Endothelial cell of umbilical vein (primary cell): Measurements from ENCODE around the gene CYGB. TPM values are rescaled to one million over a fixed set of nuclear protein-coding genes. Genes with fewer than 3 reads are reported as not detected.

Experiments used
- BruUV-seq: library from RNA; stranded (reverse); fragments of 400-500 nt; replicated peaks from 2 replicates; lab custom pipeline; 2021; lab: Mats Ljungman, UMichigan
- CTCF ChIA-PET: fragments of 300-600, 350-600 bp; sonication (Branson Sonifier 250); formaldehyde crosslinking; loops from one replicate; lab custom pipeline; 2021; ENCODE audit warnings: antibody characterized with exemption, inconsistent platforms; lab: Charles Lee
- POLR2A ChIA-PET: fragments of 300-600, 350-600 bp; sonication (Branson Sonifier 250); formaldehyde crosslinking; loops from one replicate; lab custom pipeline; 2021; ENCODE audit warnings: antibody characterized with exemption, inconsistent platforms; lab: Charles Lee
- DNase-seq: peaks from one replicate; pipeline ENCODE4 v3.0.0-alpha.2; 2011; ENCODE audit warnings: low read depth, low spot score
- FAIRE-seq: peaks from 2 replicates; lab custom pipeline; 2011; peaks lifted over from hg19 to GRCh38; lab: Jason Lieb, UNC
- H2AFZ ChIP-seq: 2 replicates; pipeline ENCODE4 v1.6.0; 2012; ENCODE audit warnings: low read depth, low read length, control low read depth, inconsistent platforms
- H3K27ac ChIP-seq: 2 replicates; pipeline ENCODE4 v1.5.1; 2011; ENCODE audit warnings: low read depth, mild to moderate bottlenecking, control low read depth, low read length, moderate library complexity; ENCODE audit not compliant: insufficient read depth
- H3K27me3 ChIP-seq, 2 experiments: 2 replicates each; pipeline versions ENCODE4 v1.6.0 to v1.6.1; 2011; ENCODE audit warnings: low read length in 2 of 2, mixed read lengths in 1 of 2; ENCODE audit not compliant: control insufficient read depth in 2 of 2, insufficient read depth in 2 of 2
- H3K36me3 ChIP-seq, 2 experiments: 2 replicates in 1 of 2; 3 replicates in 1 of 2; pipeline ENCODE4 v1.5.1; 2011; ENCODE audit warnings: low read length in 2 of 2, mild to moderate bottlenecking in 1 of 2, moderate library complexity in 1 of 2; ENCODE audit not compliant: control insufficient read depth in 2 of 2, insufficient read depth in 2 of 2; ENCODE audit errors: extremely low read depth in 1 of 2
- H3K4me1 ChIP-seq: 3 replicates; pipeline ENCODE4 v1.5.1; 2011; ENCODE audit warnings: mild to moderate bottlenecking, low read length; ENCODE audit not compliant: control insufficient read depth, insufficient read depth; ENCODE audit errors: extremely low read depth
- H3K4me2 ChIP-seq: 2 replicates; pipeline ENCODE4 v1.6.1; 2011; ENCODE audit warnings: low read length, control low read depth, mixed read lengths; ENCODE audit not compliant: insufficient read depth
- H3K4me3 ChIP-seq, 3 experiments: fragments of 200-600 bp in 1 of 3; sonication (generic), shearing (Covaris generic) in 1 of 3; replicated peaks in 1 of 3; 2 replicates each; pipeline ENCODE4 v1.5.1; 2011 to 2016; ENCODE audit warnings: control low read depth in 3 of 3, low read length in 3 of 3, mild to moderate bottlenecking in 2 of 3, inconsistent platforms in 1 of 3, low read depth in 1 of 3, moderate library complexity in 1 of 3; ENCODE audit not compliant: insufficient read depth in 1 of 3
- H3K79me2 ChIP-seq: 2 replicates; pipeline ENCODE4 v1.6.0; 2012; ENCODE audit warnings: low read length, inconsistent platforms; ENCODE audit not compliant: control insufficient read depth, insufficient read depth
- H3K9ac ChIP-seq: replicated peaks from 2 replicates; pipeline ENCODE3; 2011; ENCODE audit warnings: low read length, control low read depth; ENCODE audit not compliant: insufficient read depth; ENCODE audit errors: extremely low read depth
- H3K9me1 ChIP-seq: replicated peaks from 3 replicates; pipeline ENCODE4 v1.6.0; 2011; ENCODE audit warnings: mild to moderate bottlenecking, low read length; ENCODE audit not compliant: control insufficient read depth, insufficient read depth; ENCODE audit errors: extremely low read depth
- H3K9me3 ChIP-seq: replicated peaks from 2 replicates; pipeline ENCODE4 v1.5.1; 2012; ENCODE audit warnings: low read length, inconsistent platforms; ENCODE audit not compliant: control insufficient read depth, insufficient read depth
- H4K20me1 ChIP-seq: replicated peaks from 2 replicates; pipeline ENCODE3; 2011; ENCODE audit warnings: mild to moderate bottlenecking, low read length; ENCODE audit not compliant: control insufficient read depth, insufficient read depth; ENCODE audit errors: extremely low read depth
- CTCF ChIP-seq, 2 donors: IDR thresholded peaks; 1 replicate in 1 of 2; 2 replicates in 1 of 2; pipeline ENCODE4 v1.5.1; 2011; ENCODE audit warnings: low read length in 2 of 2, mild to moderate bottlenecking in 2 of 2, moderate library complexity in 2 of 2, control low read depth in 1 of 2, inconsistent platforms in 1 of 2, low read depth in 1 of 2; ENCODE audit not compliant: insufficient read depth in 1 of 2; ENCODE audit errors: extremely low read depth in 1 of 2
- EZH2 ChIP-seq: IDR thresholded peaks from 2 replicates; pipeline ENCODE4 v1.6.1; 2012; ENCODE audit warnings: borderline replicate concordance, low read depth, mild to moderate bottlenecking, moderate library complexity, low read length, inconsistent platforms; ENCODE audit not compliant: severe bottlenecking
- FOS ChIP-seq: IDR thresholded peaks from 2 replicates; pipeline ENCODE4 v1.6.1; 2011; ENCODE audit warnings: mild to moderate bottlenecking, low read length, moderate library complexity, borderline replicate concordance; ENCODE audit not compliant: insufficient read depth
- GATA2 ChIP-seq: IDR thresholded peaks from 2 replicates; pipeline ENCODE4 v1.7.0; 2011; ENCODE audit warnings: low read depth, mild to moderate bottlenecking, moderate library complexity, mixed read lengths, low read length; ENCODE audit not compliant: insufficient read length, insufficient read depth
- JUN ChIP-seq: IDR thresholded peaks from 2 replicates; pipeline ENCODE4 v1.6.1; 2011; ENCODE audit warnings: borderline replicate concordance, low read depth; ENCODE audit not compliant: insufficient read length, insufficient read depth
- MYC ChIP-seq: IDR thresholded peaks from one replicate; pipeline ENCODE4 v1.6.1; 2011; ENCODE audit warnings: mild to moderate bottlenecking, low read depth, low read length
- POLR2A ChIP-seq: IDR thresholded peaks from 2 replicates; pipeline ENCODE4 v1.6.1; 2012; ENCODE audit warnings: low read depth, mild to moderate bottlenecking, control low read depth, low read length
- POLR2AphosphoS5 ChIP-seq: IDR thresholded peaks from 2 replicates; pipeline ENCODE4 v1.6.1; 2012; ENCODE audit warnings: low read depth, mild to moderate bottlenecking, control low read depth, low read length, moderate library complexity; ENCODE audit not compliant: insufficient read depth
- dilution Hi-C: fragments of 300-500 bp; cut with MboI; formaldehyde crosslinking; loops from one replicate; pipeline ENCODE4 v1.15.0; 2019; ENCODE audit warnings: low sequenced_read_pairs; ENCODE audit not compliant: extremely low pct_ligation_motif_present
- intact Hi-C: fragments of 100-400 bp; cut with micrococcal nuclease; formaldehyde crosslinking; loops from one replicate; pipeline ENCODE4 v1.10.0; 2022
- polyA plus RNA-seq, 4 experiments: library from polyadenylated mRNA; depleted of rRNA in 3 of 4; stranded (reverse) in 3 of 4; unstranded in 1 of 4; fragments of >200 nt; gene quantifications; 2 replicates each; pipeline versions ENCODE4 v1.2.1 to v1.2.3, GENCODE V29; 2011 to 2012; ENCODE audit warnings: missing spikeins in 1 of 4
- total RNA-seq: library from RNA; stranded (reverse); gene quantifications from 2 replicates; pipeline ENCODE4 v1.2.3, GENCODE V29; 2021
- TF ChIP-seq, protein P1 (sequence below): IDR thresholded peaks from 2 replicates; pipeline ENCODE4 v1.6.1; 2011; ENCODE audit not compliant: insufficient read depth, insufficient read length

The CYGB gene
- total and polyA plus RNA-seq, 2 donors (not counting 3 experiments of a cell fraction or from before 2014, with no cell fraction given) = 0.22 to 0.91 TPM

DNA sequence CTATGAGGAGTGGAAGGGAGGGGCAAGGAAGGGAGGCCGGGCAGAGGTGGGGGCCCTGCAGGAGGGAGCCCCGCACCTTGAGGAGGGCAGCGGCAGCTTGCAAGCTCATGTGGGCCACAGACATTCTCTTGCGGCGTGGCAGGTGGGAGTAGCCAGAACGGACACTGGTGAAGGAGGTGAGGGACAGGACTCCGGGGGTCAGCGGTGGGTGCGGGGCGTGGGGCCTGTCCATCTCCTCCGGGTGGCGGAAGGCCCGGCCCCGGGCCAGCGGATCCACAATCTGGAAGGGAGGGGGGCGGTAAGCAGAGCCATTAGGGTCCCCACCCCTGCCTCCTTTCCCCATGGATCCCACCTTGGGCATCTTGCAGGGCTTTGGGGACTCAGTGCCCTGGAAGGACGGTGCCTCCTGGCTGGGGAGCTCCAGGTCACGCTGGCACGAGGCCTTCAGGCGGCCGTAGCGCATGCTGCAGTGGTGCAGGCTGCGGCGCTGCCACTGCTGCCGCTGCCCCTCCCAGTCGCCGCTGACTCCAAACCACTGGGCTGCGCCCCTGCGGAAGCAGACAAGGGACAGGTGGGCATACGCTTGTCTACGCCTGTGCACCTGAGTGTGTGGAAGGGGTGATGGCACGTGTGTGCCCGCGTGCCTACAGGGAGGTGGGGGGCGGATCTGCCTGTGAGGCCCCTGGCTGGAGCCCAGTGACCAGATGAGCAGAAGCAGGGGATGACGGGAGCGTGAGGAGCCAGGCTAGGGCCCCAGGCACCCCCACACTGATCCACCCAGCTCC is 58.6 kb downstream of the CYGB start:
- no peak overlapping the region for H3K4me3 ChIP-seq
- no peak overlapping the region for H3K4me2 ChIP-seq
- TF ChIP-seq, protein P1, sequence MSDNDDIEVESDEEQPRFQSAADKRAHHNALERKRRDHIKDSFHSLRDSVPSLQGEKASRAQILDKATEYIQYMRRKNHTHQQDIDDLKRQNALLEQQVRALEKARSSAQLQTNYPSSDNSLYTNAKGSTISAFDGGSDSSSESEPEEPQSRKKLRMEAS = no peak
- TF ChIP-seq MYC (no peak), EZH2 (no peak), POLR2AphosphoS5 (no peak), GATA2 (no peak), POLR2A (no peak)
- H3K79me2 ChIP-seq = no peaks in the 10 kb centered on the region
- ChIA-PET POLR2A (no interaction called here), CTCF (interaction anchor here (2.1 to 2.2 kb wide), 3 partner anchors 12 to 71 kb away, joined by 5 to 9 read pairs (median 8); partner anchors contain the start of gene AANAT)
- H3K27me3 ChIP-seq = no peaks in the 10 kb centered on the region
- DNase-seq = no peak
- H4K20me1 ChIP-seq = no peaks in the 10 kb centered on the region
- peaks cover 3% of the 10 kb centered on the region for H3K4me1 ChIP-seq
- no peak for FAIRE-seq
- BruUV-seq = TSS peak; percentile 31
- H3K27ac ChIP-seq = no peak overlapping the region
- H3K9me1 ChIP-seq = no peaks in the 10 kb centered on the region
- peaks cover 0 to 6% of the 10 kb centered on the region in 2 experiments for H3K36me3 ChIP-seq
- no peak overlapping the region for H3K9ac ChIP-seq
- H3K9me3 ChIP-seq = no peaks in the 10 kb centered on the region
- dilution Hi-C loops = no loop called here
- intact Hi-C loops = no loop called here
- no peak overlapping the region for H2AFZ ChIP-seq

- Histone ChIP-seq H3K4me1 (peaks cover 3% of the 10 kb centered on the region), H3K4me3 (no peak overlapping the region), H3K27ac (no peak overlapping the region), H4K20me1 (no peaks in the 10 kb centered on the region), H3K9ac (no peak overlapping the region), H3K4me2 (no peak overlapping the region), H3K79me2 (no peaks in the 10 kb centered on the region), H3K9me3 (no peaks in the 10 kb centered on the region), H3K9me1 (no peaks in the 10 kb centered on the region), H3K36me3 (peaks cover 0 to 6% of the 10 kb centered on the region in 2 experiments), H2AFZ (no peak overlapping the region), H3K27me3 (no peaks in the 10 kb centered on the region)
- no peak for TF ChIP-seq CTCF (IDR thresholded peaks at IDR 0.05; ENCODE audit: extremely low read depth in 1 of 2, insufficient read depth in 1 of 2, low read depth in 1 of 2, low read length in 2 of 2)
- no peak for TF ChIP-seq JUN
- no peak for TF ChIP-seq MYC
- TF ChIP-seq FOS = no peak
- TF ChIP-seq POLR2A = no peak
- no peak for TF ChIP-seq EZH2
- no peak for TF ChIP-seq POLR2AphosphoS5
- TF ChIP-seq GATA2 = no peak
- TF ChIP-seq, protein P1 = no peak
- dilution Hi-C loops = no loop called here
- CTCF ChIA-PET = interaction anchor here (0.6 to 2.2 kb wide), 7 partner anchors 11 to 70 kb away, joined by 3 to 9 read pairs (median 5); partner anchors contain the start of gene AANAT
- intact Hi-C loops = no loop called here
- FAIRE-seq (no peak), DNase-seq (no peak)
- no TSS peak for BruUV-seq
- POLR2A ChIA-PET = interaction anchor here (0.6 kb wide), 1 partner anchor 92 kb away, joined by 3 read pairs; no protein-coding TSS in a partner anchor
Observed at GRCh38 chr17:76478097-76478496, 59.4 kb downstream of the CYGB start.
